Neural cell (in vitro differentiated cells): ENCODE data around the gene CD2BP2. TPM values are rescaled to one million over a fixed set of nuclear protein-coding genes. Genes with fewer than 3 reads are reported as not detected.

Experiments used
- H2AFZ ChIP-seq: fragments of 200-600, 300-800 bp; sonication (generic), shearing (Covaris generic); 2 replicates; pipeline ENCODE4 v1.6.0; 2014; ENCODE audit warnings: low read depth, mild to moderate bottlenecking, antibody characterized with exemption, low read length, moderate library complexity
- H3F3A ChIP-seq: fragments of 200-600 bp; shearing (Covaris generic); 2 replicates; pipeline ENCODE4 v1.6.1; 2016; ENCODE audit warnings: mild to moderate bottlenecking, moderate library complexity, mixed read lengths, antibody characterized with exemption, low read length; ENCODE audit not compliant: insufficient read depth, poor library complexity, severe bottlenecking
- H3K27ac ChIP-seq: fragments of 200-600, 300-800 bp; sonication (generic), shearing (Covaris generic); 2 replicates; pipeline ENCODE4 v1.5.1; 2014; ENCODE audit warnings: mild to moderate bottlenecking, low read length, moderate library complexity
- H3K27me3 ChIP-seq: fragments of 300-800, 200-600 bp; sonication (generic), shearing (Covaris generic); 2 replicates; pipeline ENCODE4 v1.6.0; 2014; ENCODE audit warnings: mild to moderate bottlenecking, low read depth, low read length, moderate library complexity; ENCODE audit not compliant: insufficient read depth
- H3K36me3 ChIP-seq: fragments of 300-800, 200-600 bp; sonication (generic), shearing (Covaris generic); 2 replicates; pipeline ENCODE4 v1.5.1; 2014; ENCODE audit warnings: mild to moderate bottlenecking, antibody characterized with exemption, low read length, moderate library complexity; ENCODE audit not compliant: insufficient read depth
- H3K4me2 ChIP-seq: fragments of 300-800, 200-600 bp; sonication (generic), shearing (Covaris generic); 2 replicates; pipeline ENCODE4 v1.6.0; 2014; ENCODE audit warnings: mild to moderate bottlenecking, low read length
- H3K4me3 ChIP-seq: fragments of 300-800, 200-600 bp; sonication (generic), shearing (Covaris generic); 2 replicates; pipeline ENCODE4 v1.5.1; 2014; ENCODE audit warnings: mild to moderate bottlenecking, low read length, moderate library complexity
- H3K79me2 ChIP-seq: fragments of 200-600 bp; shearing (Covaris generic); replicated peaks from 2 replicates; pipeline ENCODE4 v1.6.0; 2014; ENCODE audit warnings: mild to moderate bottlenecking, low read length, moderate library complexity; ENCODE audit not compliant: insufficient read depth
- H3K9ac ChIP-seq: fragments of 300-800, 200-600 bp; sonication (generic), shearing (Covaris generic); 2 replicates; pipeline ENCODE4 v1.6.1; 2016; ENCODE audit warnings: mild to moderate bottlenecking, low read length, mixed read lengths
- H3K9me2 ChIP-seq: fragments of 200-600 bp; shearing (Covaris generic); 2 replicates; pipeline ENCODE4 v1.6.1; 2016; ENCODE audit warnings: mild to moderate bottlenecking, low read length, mixed read lengths; ENCODE audit not compliant: insufficient read depth
- H3K9me3 ChIP-seq: fragments of 200-600, 300-800 bp; sonication (generic), shearing (Covaris generic); 2 replicates; pipeline ENCODE4 v1.6.1; 2016; ENCODE audit warnings: mild to moderate bottlenecking, mixed run types, low read length, moderate library complexity, mixed read lengths
- H4K20me1 ChIP-seq: fragments of 200-600 bp; shearing (Covaris generic); 2 replicates; pipeline ENCODE4 v1.6.1; 2016; ENCODE audit warnings: mild to moderate bottlenecking, mixed run types; ENCODE audit not compliant: insufficient read depth
- CTCF ChIP-seq: fragments of 450-650 bp; IDR thresholded peaks from 2 replicates; pipeline ENCODE4 v1.5.1; 2014; ENCODE audit warnings: antibody characterized with exemption, mild to moderate bottlenecking, moderate library complexity; ENCODE audit not compliant: poor library complexity, severe bottlenecking
- EP300 ChIP-seq: fragments of 450-650 bp; conservative IDR thresholded peaks from 2 replicates; pipeline ENCODE4 v1.6.1; 2014; ENCODE audit warnings: antibody characterized with exemption, mild to moderate bottlenecking, moderate library complexity; ENCODE audit not compliant: poor library complexity, severe bottlenecking
- EZH2 ChIP-seq: fragments of 200-600, 300-800 bp; shearing (Covaris generic), sonication (generic); IDR thresholded peaks from 2 replicates; pipeline ENCODE4 v1.6.1; 2014; ENCODE audit warnings: antibody characterized with exemption, low read length, borderline replicate concordance, mild to moderate bottlenecking; ENCODE audit not compliant: insufficient read depth, poor library complexity, severe bottlenecking
- MXI1 ChIP-seq: fragments of 450-650 bp; conservative IDR thresholded peaks from 2 replicates; pipeline ENCODE4 v1.6.1; 2014; ENCODE audit warnings: antibody characterized with exemption, mild to moderate bottlenecking; ENCODE audit not compliant: poor library complexity, severe bottlenecking
- POLR2AphosphoS5 ChIP-seq: IDR thresholded peaks from 2 replicates; pipeline ENCODE4 v1.6.1; 2012
- RAD21 ChIP-seq: fragments of 450-650 bp; conservative IDR thresholded peaks from 2 replicates; pipeline ENCODE4 v1.6.1; 2014; ENCODE audit warnings: antibody characterized with exemption, mild to moderate bottlenecking, moderate library complexity
- REST ChIP-seq: IDR thresholded peaks from 2 replicates; pipeline ENCODE4 v1.6.1; 2012; ENCODE audit warnings: borderline replicate concordance
- SMC3 ChIP-seq: fragments of 450-650 bp; conservative IDR thresholded peaks from 2 replicates; pipeline ENCODE4 v1.6.1; 2014; ENCODE audit warnings: antibody characterized with exemption, mild to moderate bottlenecking, moderate library complexity; ENCODE audit not compliant: poor library complexity
- TAF1 ChIP-seq: IDR thresholded peaks from 2 replicates; pipeline ENCODE4 v1.6.1; 2012; ENCODE audit warnings: low read depth
- polyA plus RNA-seq: library from polyadenylated mRNA; depleted of rRNA; stranded (reverse); fragments of >200 nt; gene quantifications from 2 replicates; pipeline ENCODE4 v1.2.3, GENCODE V29; 2014

CD2BP2 gene
- polyA plus RNA-seq, 1 donor from 2014 or later: 76.3 TPM

DNA sequence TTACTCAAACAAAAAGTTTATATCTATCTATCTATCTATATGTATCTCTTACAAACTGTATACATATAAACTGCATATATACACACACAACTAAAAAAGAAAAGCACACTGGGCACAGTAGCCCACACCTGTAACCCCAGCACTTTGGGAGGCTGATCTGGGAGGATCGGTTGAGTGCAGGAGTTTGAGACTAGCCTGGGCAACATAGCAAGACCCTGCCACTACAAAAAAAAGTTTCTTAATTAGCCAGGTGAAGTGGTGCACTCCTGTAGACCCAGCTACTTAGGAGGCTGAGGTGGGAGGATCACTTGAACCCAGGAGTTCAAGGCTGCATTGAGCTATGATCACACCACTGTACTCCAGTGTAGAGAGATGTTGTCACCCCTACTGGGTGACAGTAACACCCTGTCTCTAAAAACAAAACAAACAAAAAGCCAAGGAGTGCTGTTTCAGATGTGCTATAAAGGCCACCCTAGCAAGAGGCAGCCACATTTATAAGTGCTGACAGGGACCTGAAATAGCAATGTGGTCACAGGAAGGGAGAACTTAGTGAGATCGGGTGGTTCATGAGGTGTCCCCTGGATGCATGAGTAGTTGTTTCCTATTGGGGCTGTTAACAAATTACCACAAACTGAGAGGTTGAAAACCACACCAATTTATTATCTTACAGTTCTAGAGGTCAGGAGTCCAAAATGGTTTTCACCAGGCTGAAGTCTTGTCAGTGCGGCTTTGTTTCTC lies 4.8 kb downstream of the CD2BP2 start:
- H3K9me2 ChIP-seq: no peaks in the 10 kb centered on the region
- H3K9me3 ChIP-seq: no peaks in the 10 kb centered on the region
- no peak overlapping the region for H3K4me2 ChIP-seq
- H3K79me2 ChIP-seq: peaks cover 17% of the 10 kb centered on the region
- H3K36me3 ChIP-seq: no peaks in the 10 kb centered on the region
- H3F3A ChIP-seq: no peaks in the 10 kb centered on the region
- no peak overlapping the region for H3K27ac ChIP-seq
- H4K20me1 ChIP-seq: no peaks in the 10 kb centered on the region
- TF ChIP-seq SMC3 (no peak), CTCF (no peak), EZH2 (no peak), RAD21 (no peak), TAF1 (no peak), EP300 (no peak), POLR2AphosphoS5 (no peak), MXI1 (no peak), REST (no peak)
- no peak overlapping the region for H2AFZ ChIP-seq
- no peaks in the 10 kb centered on the region for H3K27me3 ChIP-seq
- no peak overlapping the region for H3K9ac ChIP-seq
- H3K4me3 ChIP-seq: no peak overlapping the region

DNA sequence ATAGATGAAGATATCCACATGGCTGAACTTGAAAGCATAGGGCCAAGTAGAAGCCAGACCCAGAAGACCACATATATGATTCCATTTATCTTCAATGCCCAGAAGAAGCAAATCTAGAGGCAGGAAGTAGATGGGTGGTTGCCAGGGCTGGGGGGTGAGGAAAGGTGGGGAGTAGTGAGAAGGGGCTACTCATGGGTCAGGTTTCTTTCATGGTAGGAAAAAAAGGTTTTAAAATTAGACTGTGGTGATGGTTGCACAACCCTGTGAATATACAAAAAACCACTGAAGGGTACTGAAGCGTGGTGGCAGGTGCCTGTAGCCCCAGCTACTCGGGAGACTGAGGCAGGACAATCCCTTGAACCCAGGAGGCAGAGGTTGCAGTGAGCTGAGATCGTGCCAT lies 5.4 kb downstream of the CD2BP2 start:
- Histone ChIP-seq H4K20me1 (no peaks in the 10 kb centered on the region), H3K4me3 (no peak overlapping the region), H3K9ac (no peak overlapping the region), H3K79me2 (peaks cover 16% of the 10 kb centered on the region), H3K27ac (no peak overlapping the region), H2AFZ (no peak overlapping the region), H3F3A (no peaks in the 10 kb centered on the region), H3K9me3 (no peaks in the 10 kb centered on the region), H3K27me3 (no peaks in the 10 kb centered on the region), H3K9me2 (no peaks in the 10 kb centered on the region), H3K4me2 (no peak overlapping the region), H3K36me3 (no peaks in the 10 kb centered on the region)
- no peak for TF ChIP-seq MXI1
- TF ChIP-seq REST: no peak
- TF ChIP-seq EZH2: no peak
- TF ChIP-seq EP300: no peak
- TF ChIP-seq CTCF: no peak
- TF ChIP-seq RAD21: no peak
- no peak for TF ChIP-seq POLR2AphosphoS5
- TF ChIP-seq TAF1: no peak
- TF ChIP-seq SMC3: no peak
